Gastroesophageal sphincter (tissue), 3 donors: ENCODE results near the gene SNW1.

Experiments
- CTCF ChIP-seq, 4 experiments: fragments of 200-600 bp in 2 of 4; fragments of 450-650 bp in 2 of 4; sonication (generic) in 1 of 4; IDR thresholded peaks; one replicate each; pipeline ENCODE4 v1.5.1; 2017 to 2019; ENCODE audit warnings: antibody characterized with exemption in 4 of 4, mild to moderate bottlenecking in 2 of 4, moderate library complexity in 2 of 4
- POLR2A ChIP-seq, 2 donors: fragments of 450-650 bp; IDR thresholded peaks; one replicate each; pipeline ENCODE4 v1.6.1; 2017; ENCODE audit warnings: antibody characterized with exemption in 2 of 2, mild to moderate bottlenecking in 2 of 2, moderate library complexity in 1 of 2

GRCh38 chr14:77714926-77715325, 46.0 kb downstream of the SNW1 start:
- no peak for TF ChIP-seq CTCF (IDR thresholded peaks at IDR 0.05)
- no peak for TF ChIP-seq POLR2A (IDR thresholded peaks at IDR 0.05)
